Erythroblast (primary cell): ENCODE measurements around the gene PVALB.

ENCODE experiments used
- GATA1 ChIP-seq: IDR thresholded peaks from 2 replicates; pipeline ENCODE4 v1.6.1; 2011; ENCODE audit warnings: low read depth, mild to moderate bottlenecking, control low read depth, low read length, moderate library complexity
- POLR2A ChIP-seq: IDR thresholded peaks from 2 replicates; pipeline ENCODE4 v1.6.1; 2011; ENCODE audit warnings: mild to moderate bottlenecking, low read length

DNA sequence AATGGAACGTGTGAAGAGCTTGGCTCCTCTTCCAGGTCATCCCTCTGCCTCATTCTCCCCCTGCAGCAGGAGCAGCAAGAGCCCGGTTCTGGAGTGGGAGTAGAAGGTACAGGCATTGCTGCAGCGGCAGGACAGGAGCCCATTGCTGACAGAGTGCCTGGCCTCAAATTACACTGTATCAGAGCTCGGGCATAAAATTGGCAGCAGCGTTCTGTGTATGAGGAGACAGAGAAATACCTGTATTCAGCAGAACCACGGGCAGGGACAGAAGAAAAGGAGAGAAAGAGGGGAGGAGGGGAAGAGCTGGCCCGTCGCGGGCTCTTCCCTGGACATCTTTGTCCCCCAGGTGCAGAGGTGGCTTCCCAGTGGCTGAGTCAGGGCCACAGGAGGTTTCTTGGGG, 41.3 kb upstream of the PVALB start:
- TF ChIP-seq POLR2A: no peak
- no peak for TF ChIP-seq GATA1
